Measurements from ENCODE around the gene USP12.

Gene USP12

DNA sequence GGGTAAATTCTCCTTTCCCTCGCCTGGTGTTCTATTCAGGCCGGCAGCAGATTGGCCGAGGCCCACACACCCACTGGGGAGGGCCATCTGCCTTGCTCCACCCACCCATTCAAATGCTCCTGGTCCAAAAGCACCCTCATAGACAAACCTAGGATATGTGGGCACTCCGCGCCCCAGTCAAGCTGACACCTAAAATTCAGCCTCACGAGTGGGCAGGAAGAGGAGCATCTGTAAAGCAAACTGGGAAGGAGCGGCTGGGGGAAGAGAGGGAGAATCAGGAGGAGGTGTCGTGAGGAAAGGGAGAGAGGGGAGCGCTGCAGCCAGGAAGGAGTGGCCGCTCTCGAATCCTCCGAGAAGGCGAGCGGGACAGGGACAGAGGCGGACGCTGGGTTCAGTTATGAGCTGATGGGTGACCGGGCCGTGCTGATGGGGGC lies 136.9 kb downstream of the USP12 start:
- DNase-seq (ENCODE audit: low read depth), result no peak

DNA sequence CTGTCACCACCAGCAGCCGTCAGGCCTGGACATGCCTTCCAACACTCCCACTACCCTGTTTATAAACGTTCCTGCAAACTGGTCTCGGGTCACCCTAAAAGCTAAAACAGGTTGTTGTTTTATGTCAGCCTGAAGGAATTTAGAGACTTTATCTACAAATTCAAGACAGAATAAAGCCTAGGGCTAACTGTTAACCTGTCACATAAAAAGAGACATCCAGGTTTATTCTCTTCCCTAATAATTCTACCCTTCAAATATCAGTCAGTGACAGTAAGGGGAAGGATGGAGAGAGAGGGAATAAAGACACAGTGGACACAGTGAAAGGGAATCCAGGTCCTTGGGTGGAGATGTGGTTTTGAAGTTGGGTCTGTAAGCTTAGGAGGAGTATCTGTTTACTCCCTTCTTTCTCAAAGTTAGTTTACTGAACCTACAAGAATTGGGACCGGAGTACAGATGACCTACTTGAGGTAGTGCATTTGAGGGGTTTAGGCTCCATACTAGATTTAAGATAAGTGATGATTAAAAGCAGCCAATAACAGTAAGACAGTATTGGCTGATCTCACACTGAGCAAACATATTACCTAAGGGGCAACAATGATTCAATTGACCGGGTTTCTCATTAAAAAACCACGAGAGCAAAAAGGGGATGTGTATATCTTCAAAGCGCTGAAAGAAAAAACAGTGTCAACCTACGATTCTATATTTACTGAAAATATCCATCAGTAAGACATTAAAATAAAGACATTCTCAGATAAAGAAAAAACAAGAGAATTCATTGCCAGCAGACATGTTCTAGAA lies 142.7 kb downstream of the USP12 start:
- DNase-seq (ENCODE audit: low read depth), result no peak

- DNase-seq (ENCODE audit: low read depth), result no peak
These were observed 144.4 kb downstream of the USP12 start for GRCh38 chr13:27027086-27027667.

DNA sequence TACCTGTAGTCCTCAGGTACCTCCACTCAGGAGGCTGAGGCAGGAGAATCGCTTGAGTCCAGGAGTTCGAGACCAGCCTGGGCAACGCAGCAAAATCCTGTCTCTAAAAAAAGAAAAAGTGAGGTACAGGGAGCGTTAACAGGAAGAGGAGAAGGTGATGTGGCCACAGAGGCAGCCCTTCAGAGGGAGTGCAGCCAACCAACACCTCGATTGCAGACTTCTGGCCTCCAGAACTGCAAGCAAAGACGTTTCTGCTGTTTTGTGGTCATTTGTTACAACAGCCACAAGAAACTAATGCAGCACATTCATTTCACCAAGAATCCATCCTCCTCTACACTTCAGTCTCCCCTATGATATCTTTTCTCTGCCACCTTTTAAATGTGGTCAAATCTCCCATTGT lies 145.2 kb downstream of the USP12 start:
- DNase-seq (ENCODE audit: low read depth), result no peak

DNA sequence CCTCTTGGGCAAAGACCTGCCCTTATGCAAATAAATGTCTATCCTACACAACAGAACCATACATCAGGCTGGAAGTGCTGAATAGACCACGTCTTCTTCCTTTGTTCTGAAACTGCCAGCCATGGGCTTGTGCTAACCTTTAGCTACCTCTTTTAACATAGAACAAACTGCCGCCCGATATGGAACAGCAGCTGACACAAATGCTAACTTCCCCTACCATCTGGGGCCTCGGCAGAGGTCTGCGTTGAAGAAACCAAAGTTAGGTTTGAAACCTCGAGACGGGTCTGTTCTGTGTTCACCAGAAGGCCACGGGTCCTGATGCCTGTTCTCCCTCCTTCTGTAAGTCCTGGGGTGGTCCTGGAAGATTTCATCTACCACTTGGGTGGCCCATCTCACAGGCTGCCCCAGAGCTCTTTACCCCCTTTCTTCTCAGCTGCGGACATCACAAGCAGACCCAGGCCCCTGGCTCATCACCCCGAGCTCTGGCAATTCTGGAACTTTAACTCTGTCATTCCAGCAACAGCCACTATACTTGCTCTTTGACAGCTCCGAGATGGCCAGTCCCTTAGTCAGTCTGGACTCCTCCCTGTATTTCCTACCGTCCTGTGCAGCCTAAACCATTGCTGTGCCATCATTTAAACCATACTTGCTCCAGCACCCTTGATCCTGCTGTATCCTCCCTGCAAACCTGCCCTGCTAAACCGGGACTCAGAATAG lies 146.7 kb downstream of the USP12 start:
- DNase-seq (ENCODE audit: low read depth), result no peak

- no peak for DNase-seq (ENCODE audit: low read depth)
These were observed 147.5 kb downstream of the USP12 start for GRCh38 chr13:27024074-27024461.

- DNase-seq (ENCODE audit: low read depth), result no peak
These were observed 148.1 kb downstream of the USP12 start for GRCh38 chr13:27023385-27024073.

DNA sequence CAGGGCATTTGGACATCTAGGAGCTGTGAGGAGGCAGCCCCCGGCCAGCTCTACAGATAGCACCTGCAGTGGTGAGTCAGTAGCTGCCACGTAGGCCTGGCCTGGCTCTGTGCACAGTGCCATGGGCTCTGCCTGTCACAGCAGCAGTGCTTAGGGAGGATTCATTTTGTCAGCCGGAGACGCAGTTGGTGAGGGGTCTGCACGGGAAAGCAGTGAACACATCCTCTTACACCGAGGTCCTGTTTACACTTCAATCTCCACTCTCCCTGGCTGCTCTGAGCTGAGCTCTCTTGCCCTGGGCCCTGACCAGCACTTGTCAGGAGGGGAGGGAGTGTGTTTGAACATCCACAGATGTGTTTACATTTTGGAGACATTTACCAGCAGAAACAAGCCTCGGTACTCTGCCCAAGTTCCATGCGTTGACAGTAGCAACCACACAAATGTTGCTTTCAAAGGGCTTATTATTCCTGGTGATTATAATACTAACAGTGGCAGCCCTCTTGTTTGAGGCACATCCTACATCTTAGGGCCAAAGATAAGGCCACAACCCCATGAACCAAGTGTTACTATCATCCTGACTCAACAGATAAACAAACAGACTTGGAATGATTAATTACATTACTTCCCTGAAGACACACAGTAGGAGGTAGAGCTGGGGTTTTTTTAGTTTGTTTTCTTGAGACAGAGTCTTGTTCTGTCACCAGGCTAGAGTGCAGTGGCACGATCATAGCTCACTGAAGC lies 148.9 kb downstream of the USP12 start:
- no peak for DNase-seq (ENCODE audit: low read depth)

GRCh38 chr13:27020415-27020814 lies 151.2 kb downstream of the USP12 start:
- no peak for DNase-seq (ENCODE audit: low read depth)

DNA sequence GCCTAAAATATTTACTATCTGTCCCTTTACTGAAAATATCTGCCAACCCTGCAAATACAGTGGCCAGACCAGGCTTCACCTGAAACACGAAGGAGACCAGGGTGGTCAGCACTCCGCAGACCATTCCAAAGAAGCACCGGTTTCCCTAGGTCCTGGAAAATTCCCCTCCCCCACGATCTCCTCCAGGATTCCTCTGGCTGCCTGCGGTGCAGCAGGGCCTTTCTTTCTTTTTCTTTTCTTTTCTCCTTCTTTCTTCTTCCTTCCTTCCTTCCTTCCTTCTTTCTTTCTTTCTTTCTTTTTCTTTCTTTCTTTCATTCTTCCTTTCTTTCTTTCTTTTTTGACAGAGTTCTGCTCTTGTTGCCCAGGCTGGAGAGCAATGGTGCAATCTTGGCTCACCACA lies 152.7 kb downstream of the USP12 start:
- DNase-seq (ENCODE audit: low read depth), result no peak

GRCh38 chr13:27018344-27018861 lies 153.2 kb downstream of the USP12 start:
- DNase-seq (ENCODE audit: low read depth), result no peak

DNA sequence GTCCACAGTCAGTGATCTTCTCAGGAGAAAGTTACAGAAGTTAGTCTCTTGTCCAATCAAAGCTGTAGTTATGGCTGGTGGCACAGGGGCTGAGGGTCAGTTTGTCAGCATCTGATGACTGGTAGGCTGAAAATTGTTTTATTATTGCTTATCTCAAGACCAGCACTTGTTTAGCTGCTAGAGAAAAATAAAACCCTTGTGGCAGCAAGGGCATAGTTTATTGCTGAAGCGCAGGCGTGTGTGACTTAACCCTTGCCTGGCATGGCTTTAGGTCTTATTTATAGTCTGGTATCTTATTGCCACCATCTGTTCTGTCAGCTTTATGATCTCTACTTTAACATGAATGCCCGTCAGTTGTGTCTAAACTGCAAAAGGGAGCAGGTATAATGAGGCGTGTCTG lies 154.7 kb downstream of the USP12 start:
- DNase-seq (ENCODE audit: low read depth), result no peak

Measured in stimulated activated CD4-positive, alpha-beta T cell treated with anti-CD3 and anti-CD28 coated beads, Interleukin-2, amount 100 ng/mL, for 4 hours (primary cell).